ENCODE results near the gene C11orf16.
A peak's percentile ranks its signal among the peaks of the same experiment; 100 is the strongest.

The C11orf16 gene

GRCh38 chr11:8927233-8927632 lies 5.5 kb downstream of the C11orf16 start:
- H3K27ac Mint-ChIP-seq, result no peak overlapping the region

GRCh38 chr11:8926236-8926635 lies 6.5 kb downstream of the C11orf16 start:
- H3K27ac Mint-ChIP-seq, result no peak overlapping the region
- no peak overlapping the region for H3K4me3 Mint-ChIP-seq
- no peaks in the 10 kb centered on the region for H3K9me3 Mint-ChIP-seq
- no peaks in the 10 kb centered on the region for H3K4me1 Mint-ChIP-seq (ENCODE audit: low read depth)
- H3K36me3 Mint-ChIP-seq (ENCODE audit: low read depth), result peaks cover 24% of the 10 kb centered on the region
- no peaks in the 10 kb centered on the region for H3K27me3 Mint-ChIP-seq
- intact Hi-C loops (cut with micrococcal nuclease), result no loop called here

More at GRCh38 chr11:8927233-8927632, 5.5 kb downstream of the C11orf16 start:
- H3K27me3 Mint-ChIP-seq, result no peaks in the 10 kb centered on the region
- intact Hi-C loops (cut with micrococcal nuclease), result no loop called here
- H3K4me1 Mint-ChIP-seq (ENCODE audit: low read depth), result no peaks in the 10 kb centered on the region
- H3K36me3 Mint-ChIP-seq (ENCODE audit: low read depth), result peaks cover 14% of the 10 kb centered on the region
- H3K4me3 Mint-ChIP-seq, result no peak overlapping the region
- no peaks in the 10 kb centered on the region for H3K9me3 Mint-ChIP-seq

- intact Hi-C loops (cut with micrococcal nuclease), result no loop called here
- Mint-ChIP-seq H3K4me3 (no peak overlapping the region), H3K4me1 (ENCODE audit: low read depth) (no peaks in the 10 kb centered on the region), H3K27ac (no peak overlapping the region), H3K36me3 (ENCODE audit: low read depth) (peaks cover 27% of the 10 kb centered on the region), H3K27me3 (no peaks in the 10 kb centered on the region), H3K9me3 (no peaks in the 10 kb centered on the region)
Observed at GRCh38 chr11:8925711-8926110, 7.0 kb downstream of the C11orf16 start.

GRCh38 chr11:8922691-8923090 lies 10.1 kb downstream of the C11orf16 start:
- intact Hi-C loops (cut with micrococcal nuclease), result no loop called here
- no peaks in the 10 kb centered on the region for H3K4me1 Mint-ChIP-seq (ENCODE audit: low read depth)
- no peaks in the 10 kb centered on the region for H3K27me3 Mint-ChIP-seq
- H3K4me3 Mint-ChIP-seq, result no peak overlapping the region
- H3K9me3 Mint-ChIP-seq, result no peaks in the 10 kb centered on the region
- peaks cover 57% of the 10 kb centered on the region for H3K36me3 Mint-ChIP-seq (ENCODE audit: low read depth)
- no peak overlapping the region for H3K27ac Mint-ChIP-seq

GRCh38 chr11:8917157-8917825 lies 15.5 kb downstream of the C11orf16 start:
- no peaks in the 10 kb centered on the region for H3K9me3 Mint-ChIP-seq
- H3K4me1 Mint-ChIP-seq (ENCODE audit: low read depth), result peaks cover 19% of the 10 kb centered on the region
- intact Hi-C loops (cut with micrococcal nuclease), result no loop called here
- no peak overlapping the region for H3K27ac Mint-ChIP-seq
- no peaks in the 10 kb centered on the region for H3K27me3 Mint-ChIP-seq
- H3K36me3 Mint-ChIP-seq (ENCODE audit: low read depth), result peaks cover 68% of the 10 kb centered on the region
- no peak overlapping the region for H3K4me3 Mint-ChIP-seq

- H3K27ac Mint-ChIP-seq, result peak overlapping the region; percentile 76
- peaks cover 52% of the 10 kb centered on the region for H3K36me3 Mint-ChIP-seq (ENCODE audit: low read depth)
- H3K27me3 Mint-ChIP-seq, result peaks cover 7% of the 10 kb centered on the region
- peaks cover 28% of the 10 kb centered on the region for H3K4me1 Mint-ChIP-seq (ENCODE audit: low read depth)
- intact Hi-C loops (cut with micrococcal nuclease), result loop anchor here (2.0 to 5.0 kb wide), 2 partner anchors 48 to 222 kb away; partner anchors contain the start of gene TMEM9B
- H3K9me3 Mint-ChIP-seq, result no peaks in the 10 kb centered on the region
- H3K4me3 Mint-ChIP-seq, result no peak overlapping the region
Observed at GRCh38 chr11:8914661-8915018, 18.1 kb downstream of the C11orf16 start.

GRCh38 chr11:8913961-8914660 lies 18.6 kb downstream of the C11orf16 start:
- H3K4me3 Mint-ChIP-seq, result peak overlapping the region; percentile 45
- H3K27me3 Mint-ChIP-seq, result peaks cover 9% of the 10 kb centered on the region
- H3K4me1 Mint-ChIP-seq (ENCODE audit: low read depth), result peaks cover 34% of the 10 kb centered on the region
- intact Hi-C loops (cut with micrococcal nuclease), result loop anchor here (2.0 to 5.0 kb wide), 2 partner anchors 48 to 223 kb away; partner anchors contain the start of gene TMEM9B
- H3K36me3 Mint-ChIP-seq (ENCODE audit: low read depth), result peaks cover 46% of the 10 kb centered on the region
- no peaks in the 10 kb centered on the region for H3K9me3 Mint-ChIP-seq
- peak overlapping the region; percentile 76 for H3K27ac Mint-ChIP-seq

- Mint-ChIP-seq H3K36me3 (ENCODE audit: low read depth) (peaks cover 17% of the 10 kb centered on the region), H3K4me1 (ENCODE audit: low read depth) (peaks cover 47% of the 10 kb centered on the region), H3K4me3 (peak within 1 kb of the TSS; percentile 95), H3K9me3 (no peaks in the 10 kb centered on the region), H3K27me3 (peaks cover 13% of the 10 kb centered on the region), H3K27ac (peak within 1 kb of the TSS; percentile 92)
- intact Hi-C loops (cut with micrococcal nuclease), result loop anchor here (5.0 kb wide), 1 partner anchor 51 kb away; the partner anchor contains the start of gene TMEM9B
Observed at GRCh38 chr11:8911029-8911823, 21.5 kb downstream of the C11orf16 start, which contains the start of gene AKIP1. Gene AKIP1, plus strand, starts transcription at chr11:8911189. Its CDS starts 261 bp downstream, at chr11:8911450.

- intact Hi-C loops (cut with micrococcal nuclease), result loop anchor here (5.0 kb wide), 1 partner anchor 52 kb away; the partner anchor contains the start of gene TMEM9B
- peaks cover 47% of the 10 kb centered on the region for H3K4me1 Mint-ChIP-seq (ENCODE audit: low read depth)
- peaks cover 12% of the 10 kb centered on the region for H3K36me3 Mint-ChIP-seq (ENCODE audit: low read depth)
- peaks cover 13% of the 10 kb centered on the region for H3K27me3 Mint-ChIP-seq
- peak overlapping the region; percentile 95 for H3K4me3 Mint-ChIP-seq
- no peaks in the 10 kb centered on the region for H3K9me3 Mint-ChIP-seq
- H3K27ac Mint-ChIP-seq, result peak overlapping the region; percentile 92
Observed at GRCh38 chr11:8910649-8911026, 22.1 kb downstream of the C11orf16 start.

- peaks cover 13% of the 10 kb centered on the region for H3K27me3 Mint-ChIP-seq
- H3K4me1 Mint-ChIP-seq (ENCODE audit: low read depth), result peaks cover 30% of the 10 kb centered on the region
- intact Hi-C loops (cut with micrococcal nuclease), result no loop called here
- H3K4me3 Mint-ChIP-seq, result no peak overlapping the region
- no peaks in the 10 kb centered on the region for H3K9me3 Mint-ChIP-seq
- H3K27ac Mint-ChIP-seq, result no peak overlapping the region
- H3K36me3 Mint-ChIP-seq (ENCODE audit: low read depth), result peaks cover 7% of the 10 kb centered on the region
Observed at GRCh38 chr11:8908099-8908498, 24.6 kb downstream of the C11orf16 start.

GRCh38 chr11:8907116-8907515 lies 25.6 kb downstream of the C11orf16 start:
- H3K27me3 Mint-ChIP-seq, result peaks cover 13% of the 10 kb centered on the region
- H3K4me3 Mint-ChIP-seq, result no peak overlapping the region
- no peaks in the 10 kb centered on the region for H3K9me3 Mint-ChIP-seq
- intact Hi-C loops (cut with micrococcal nuclease), result no loop called here
- H3K27ac Mint-ChIP-seq, result no peak overlapping the region
- H3K36me3 Mint-ChIP-seq (ENCODE audit: low read depth), result peaks cover 7% of the 10 kb centered on the region
- peaks cover 27% of the 10 kb centered on the region for H3K4me1 Mint-ChIP-seq (ENCODE audit: low read depth)

- intact Hi-C loops (cut with micrococcal nuclease), result no loop called here
- H3K27me3 Mint-ChIP-seq, result peaks cover 13% of the 10 kb centered on the region
- no peak overlapping the region for H3K27ac Mint-ChIP-seq
- no peaks in the 10 kb centered on the region for H3K9me3 Mint-ChIP-seq
- no peaks in the 10 kb centered on the region for H3K36me3 Mint-ChIP-seq (ENCODE audit: low read depth)
- no peak overlapping the region for H3K4me3 Mint-ChIP-seq
- H3K4me1 Mint-ChIP-seq (ENCODE audit: low read depth), result peaks cover 27% of the 10 kb centered on the region
Observed at GRCh38 chr11:8905528-8906165, 27.1 kb downstream of the C11orf16 start.

GRCh38 chr11:8899119-8899753 lies 33.5 kb downstream of the C11orf16 start:
- Mint-ChIP-seq H3K27ac (no peak overlapping the region), H3K36me3 (ENCODE audit: low read depth) (no peaks in the 10 kb centered on the region), H3K9me3 (peaks cover 18% of the 10 kb centered on the region), H3K4me1 (ENCODE audit: low read depth) (no peaks in the 10 kb centered on the region), H3K27me3 (no peaks in the 10 kb centered on the region), H3K4me3 (no peak overlapping the region)
- intact Hi-C loops (cut with micrococcal nuclease), result no loop called here

All from dendritic cell treated with granulocyte-macrophage colony-stimulating factor and Interleukin-4, amounts not matched to agents 40 ng/mL and 50 ng/mL, for 4 days (primary cell).